Omental fat pad (tissue), 4 donors: ENCODE data around the gene ABL2. TPM values are rescaled to one million over a fixed set of nuclear protein-coding genes. Genes with fewer than 3 reads are reported as not detected.

Experiments used
- ATAC-seq: fragments of 150-250 bp; one replicate; pipeline ENCODE4 v1.9.1; 2016; ENCODE audit warnings: mild to moderate bottlenecking, moderate library complexity; ENCODE audit not compliant: low FRiP score
- DNase-seq: peaks from one replicate; pipeline ENCODE4 v3.0.0-alpha.2; 2019; ENCODE audit warnings: low spot score
- CTCF ChIP-seq, 3 donors: fragments of 450-650 bp; IDR thresholded peaks; one replicate each; pipeline ENCODE4 v1.5.1; 2016 to 2017; ENCODE audit warnings: antibody characterized with exemption in 3 of 3, mild to moderate bottlenecking in 3 of 3, moderate library complexity in 2 of 3
- total RNA-seq, 4 donors: library from RNA; depleted of rRNA; stranded (reverse); fragments of >200 nt; gene quantifications; one replicate each; pipeline ENCODE4 v1.1.0, GENCODE V29; 2016

The ABL2 gene
- total RNA-seq, 4 donors from 2014 or later, result 19.1 to 128 (median 39.9) TPM

- DNase-seq, result no peak
These were observed 121.5 kb downstream of the ABL2 start for GRCh38 chr1:179107706-179108629.

GRCh38 chr1:179105393-179105792 lies 124.1 kb downstream of the ABL2 start:
- TF ChIP-seq CTCF (IDR thresholded peaks at IDR 0.05), result no peak
- DNase-seq (no peak), ATAC-seq (no peak)

More at GRCh38 chr1:179107706-179108629, 121.5 kb downstream of the ABL2 start:
- no peak for TF ChIP-seq CTCF (IDR thresholded peaks at IDR 0.05)
- peak; percentile 42 for ATAC-seq

- ATAC-seq (no peak), DNase-seq (no peak)
- TF ChIP-seq CTCF (IDR thresholded peaks at IDR 0.05), result no peak
These were observed 124.7 kb downstream of the ABL2 start for GRCh38 chr1:179104611-179105250.

- no peak for ATAC-seq
- DNase-seq, result no peak
- TF ChIP-seq CTCF (IDR thresholded peaks at IDR 0.05), result no peak
These were observed 125.5 kb downstream of the ABL2 start for GRCh38 chr1:179103999-179104398.

- TF ChIP-seq CTCF (IDR thresholded peaks at IDR 0.05), result no peak
- DNase-seq (no peak), ATAC-seq (no peak)
These were observed 127.9 kb downstream of the ABL2 start for GRCh38 chr1:179101566-179101965.

GRCh38 chr1:179099891-179100290 lies 129.6 kb downstream of the ABL2 start:
- ATAC-seq (no peak), DNase-seq (no peak)
- no peak for TF ChIP-seq CTCF (IDR thresholded peaks at IDR 0.05)
